A172 (cell line): ENCODE measurements around the gene CYTH3. TPM values are rescaled to one million over a fixed set of nuclear protein-coding genes. Genes with fewer than 3 reads are reported as not detected.

Experiments used
- DNase-seq: peaks from one replicate; pipeline ENCODE4 v3.0.0-alpha.2; 2015; ENCODE audit warnings: low spot score
- total RNA-seq: library from RNA; depleted of rRNA; stranded (reverse); fragments of >200 nt; shearing (Covaris generic); gene quantifications from 2 replicates; pipeline ENCODE4 v1.2.3, GENCODE V29; 2014

CYTH3 gene
- total RNA-seq, 1 experiment from 2014 or later, result 50.7 TPM

GRCh38 chr7:6258440-6259182, 13.8 kb downstream of the CYTH3 start:
- DNase-seq, result no peak

GRCh38 chr7:6257675-6258074, 14.7 kb downstream of the CYTH3 start:
- DNase-seq, result no peak

- DNase-seq, result no peak
Observed at GRCh38 chr7:6256677-6257535, 15.5 kb downstream of the CYTH3 start.

- no peak for DNase-seq
Observed at GRCh38 chr7:6256109-6256483, 16.3 kb downstream of the CYTH3 start.

- no peak for DNase-seq
Observed at GRCh38 chr7:6254866-6255265, 17.6 kb downstream of the CYTH3 start.

- peak; percentile 52 for DNase-seq
Observed at GRCh38 chr7:6252748-6253147, 19.7 kb downstream of the CYTH3 start.

- DNase-seq, result peak; percentile 85
Observed at GRCh38 chr7:6252341-6252746, 20.1 kb downstream of the CYTH3 start.

- no peak for DNase-seq
Observed at GRCh38 chr7:6251653-6252052, 20.8 kb downstream of the CYTH3 start.

- no peak for DNase-seq
Observed at GRCh38 chr7:6250364-6250833, 22.0 kb downstream of the CYTH3 start.

GRCh38 chr7:6249043-6249442, 23.4 kb downstream of the CYTH3 start:
- DNase-seq, result no peak

- DNase-seq, result peak; percentile 82
Observed at GRCh38 chr7:6248581-6248980, 23.8 kb downstream of the CYTH3 start.

GRCh38 chr7:6246251-6246917, 26.0 kb downstream of the CYTH3 start:
- peak; percentile 29 for DNase-seq

- DNase-seq, result no peak
Observed at GRCh38 chr7:6244021-6244420, 28.4 kb downstream of the CYTH3 start.

GRCh38 chr7:6243168-6243567, 29.3 kb downstream of the CYTH3 start:
- no peak for DNase-seq

- DNase-seq, result peak; percentile 34
Observed at GRCh38 chr7:6242561-6242960, 29.9 kb downstream of the CYTH3 start.

- no peak for DNase-seq
Observed at GRCh38 chr7:6241607-6241973, 30.8 kb downstream of the CYTH3 start.

GRCh38 chr7:6238309-6238925, 34.0 kb downstream of the CYTH3 start:
- no peak for DNase-seq

GRCh38 chr7:6237730-6238129, 34.7 kb downstream of the CYTH3 start:
- no peak for DNase-seq

- DNase-seq, result no peak
Observed at GRCh38 chr7:6237011-6237410, 35.4 kb downstream of the CYTH3 start.

- DNase-seq, result no peak
Observed at GRCh38 chr7:6235029-6235871, 37.2 kb downstream of the CYTH3 start.

GRCh38 chr7:6234384-6234783, 38.0 kb downstream of the CYTH3 start:
- no peak for DNase-seq
